Astrocyte (in vitro differentiated cells and primary cell): Measurements from ENCODE around the gene SOX13. TPM values are rescaled to one million over a fixed set of nuclear protein-coding genes. Genes with fewer than 3 reads are reported as not detected.

Source experiments
- DNase-seq: peaks from one replicate; pipeline ENCODE4 v3.0.0-alpha.2; 2010; ENCODE audit warnings: low read depth
- FAIRE-seq: peaks from 2 replicates; lab custom pipeline; 2011; peaks lifted over from hg19 to GRCh38; lab: Jason Lieb, UNC
- H2AFZ ChIP-seq: 2 replicates; pipeline ENCODE4 v1.6.0; 2012; ENCODE audit warnings: low read depth, low read length, inconsistent platforms
- H3K27ac ChIP-seq: 2 replicates; pipeline ENCODE4 v1.5.1; 2011; ENCODE audit warnings: low read depth, low read length, inconsistent platforms
- H3K27me3 ChIP-seq: 2 replicates; pipeline ENCODE4 v1.6.0; 2011; ENCODE audit warnings: low read length, inconsistent platforms; ENCODE audit not compliant: insufficient read depth
- H3K36me3 ChIP-seq: 2 replicates; pipeline ENCODE4 v1.5.1; 2011; ENCODE audit warnings: low read length, inconsistent platforms; ENCODE audit not compliant: insufficient read depth
- H3K4me1 ChIP-seq: 2 replicates; pipeline ENCODE4 v1.5.1; 2011; ENCODE audit warnings: low read length, inconsistent platforms; ENCODE audit not compliant: insufficient read depth
- H3K4me2 ChIP-seq: 2 replicates; pipeline ENCODE4 v1.6.0; 2012; ENCODE audit warnings: low read length, inconsistent platforms
- H3K4me3 ChIP-seq: 2 replicates; pipeline ENCODE4 v1.5.1; 2011; ENCODE audit warnings: low read depth, mild to moderate bottlenecking, low read length, inconsistent platforms; ENCODE audit not compliant: insufficient read depth
- H3K79me2 ChIP-seq: 2 replicates; pipeline ENCODE4 v1.6.0; 2012; ENCODE audit warnings: mild to moderate bottlenecking, low read length, inconsistent platforms; ENCODE audit not compliant: insufficient read depth
- H3K9ac ChIP-seq: 2 replicates; pipeline ENCODE4 v1.6.0; 2012; ENCODE audit warnings: mild to moderate bottlenecking, low read length, inconsistent platforms
- H3K9me3 ChIP-seq: 2 replicates; pipeline ENCODE4 v1.5.1; 2012; ENCODE audit warnings: low read depth, mild to moderate bottlenecking, low read length, inconsistent platforms; ENCODE audit not compliant: insufficient read depth
- H4K20me1 ChIP-seq: 2 replicates; pipeline ENCODE4 v1.6.0; 2012; ENCODE audit warnings: low read length, inconsistent platforms; ENCODE audit not compliant: insufficient read depth
- H3K27ac Mint-ChIP-seq: one replicate; pipeline ENCODE4 v1.8.0; 2021; ENCODE audit warnings: mild to moderate bottlenecking, mixed read lengths; ENCODE audit not compliant: unreplicated experiment
- H3K27me3 Mint-ChIP-seq: one replicate; pipeline ENCODE4 v1.8.0; 2021; ENCODE audit warnings: low read depth, mixed read lengths; ENCODE audit not compliant: unreplicated experiment
- H3K36me3 Mint-ChIP-seq: one replicate; pipeline ENCODE4 v1.8.0; 2021; ENCODE audit warnings: low read depth, mixed read lengths; ENCODE audit not compliant: unreplicated experiment
- H3K4me1 Mint-ChIP-seq: one replicate; pipeline ENCODE4 v1.8.0; 2021; ENCODE audit warnings: low read depth, mixed read lengths; ENCODE audit not compliant: unreplicated experiment
- H3K4me3 Mint-ChIP-seq: one replicate; pipeline ENCODE4 v1.8.0; 2021; ENCODE audit warnings: mild to moderate bottlenecking, moderate library complexity, mixed read lengths; ENCODE audit not compliant: unreplicated experiment
- H3K9me3 Mint-ChIP-seq: one replicate; pipeline ENCODE4 v1.8.0; 2021; ENCODE audit warnings: mild to moderate bottlenecking, mixed read lengths; ENCODE audit not compliant: unreplicated experiment
- EZH2 ChIP-seq: IDR thresholded peaks from 2 replicates; pipeline ENCODE4 v1.6.1; 2012; ENCODE audit warnings: mild to moderate bottlenecking, low read length, inconsistent platforms; ENCODE audit not compliant: insufficient read depth
- total RNA-seq: library from RNA; stranded (reverse); gene quantifications from 2 replicates; pipeline ENCODE4 v1.2.1, GENCODE V29; 2021
- TF ChIP-seq, protein P1 (sequence below): IDR thresholded peaks from 2 replicates; pipeline ENCODE4 v1.5.1; 2011; ENCODE audit warnings: low read depth, mild to moderate bottlenecking, inconsistent platforms, low read length, moderate library complexity; ENCODE audit not compliant: insufficient read depth

The SOX13 gene
- total RNA-seq, 1 donor from 2014 or later = 12.4 TPM

DNA sequence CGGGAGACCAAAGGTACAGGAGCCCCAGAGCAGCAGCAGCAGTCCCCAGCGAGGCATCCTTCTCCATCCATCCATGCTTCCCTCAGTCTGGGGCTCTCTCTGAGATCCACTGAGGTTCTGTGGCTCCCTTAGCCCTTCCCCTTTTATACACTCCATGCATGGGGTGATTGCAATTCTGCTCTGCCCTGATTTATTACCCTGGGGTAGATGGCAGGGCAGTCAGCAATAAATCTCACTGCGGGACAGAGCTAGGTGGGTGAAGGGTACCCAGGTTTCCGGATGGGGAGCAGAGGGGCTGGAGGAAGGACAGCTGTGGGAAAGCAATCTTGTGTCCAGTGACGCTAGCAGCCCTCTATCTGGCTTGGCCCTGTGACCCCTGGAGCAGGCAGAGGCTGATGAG is 93.3 kb downstream of the SOX13 start, which contains the start of gene REN:
TSS of gene REN (minus strand) at position 119 of the 400 bp plus-strand sequence. CDS start at position 75, 44 bp downstream.
- H3K4me1 Mint-ChIP-seq = no peaks in the 10 kb centered on the region
- peaks cover 23% of the 10 kb centered on the region for H3K27me3 Mint-ChIP-seq
- Histone ChIP-seq H3K9me3 (peaks cover 10% of the 10 kb centered on the region), H3K9ac (no peak within 1 kb of the TSS), H3K27me3 (no peaks in the 10 kb centered on the region), H3K79me2 (no peaks in the 10 kb centered on the region), H3K4me3 (no peak within 1 kb of the TSS), H3K4me2 (no peak within 1 kb of the TSS), H3K4me1 (no peaks in the 10 kb centered on the region), H3K36me3 (no peaks in the 10 kb centered on the region), H4K20me1 (no peaks in the 10 kb centered on the region), H3K27ac (no peak within 1 kb of the TSS), H2AFZ (no peak within 1 kb of the TSS)
- TF ChIP-seq, protein P1, sequence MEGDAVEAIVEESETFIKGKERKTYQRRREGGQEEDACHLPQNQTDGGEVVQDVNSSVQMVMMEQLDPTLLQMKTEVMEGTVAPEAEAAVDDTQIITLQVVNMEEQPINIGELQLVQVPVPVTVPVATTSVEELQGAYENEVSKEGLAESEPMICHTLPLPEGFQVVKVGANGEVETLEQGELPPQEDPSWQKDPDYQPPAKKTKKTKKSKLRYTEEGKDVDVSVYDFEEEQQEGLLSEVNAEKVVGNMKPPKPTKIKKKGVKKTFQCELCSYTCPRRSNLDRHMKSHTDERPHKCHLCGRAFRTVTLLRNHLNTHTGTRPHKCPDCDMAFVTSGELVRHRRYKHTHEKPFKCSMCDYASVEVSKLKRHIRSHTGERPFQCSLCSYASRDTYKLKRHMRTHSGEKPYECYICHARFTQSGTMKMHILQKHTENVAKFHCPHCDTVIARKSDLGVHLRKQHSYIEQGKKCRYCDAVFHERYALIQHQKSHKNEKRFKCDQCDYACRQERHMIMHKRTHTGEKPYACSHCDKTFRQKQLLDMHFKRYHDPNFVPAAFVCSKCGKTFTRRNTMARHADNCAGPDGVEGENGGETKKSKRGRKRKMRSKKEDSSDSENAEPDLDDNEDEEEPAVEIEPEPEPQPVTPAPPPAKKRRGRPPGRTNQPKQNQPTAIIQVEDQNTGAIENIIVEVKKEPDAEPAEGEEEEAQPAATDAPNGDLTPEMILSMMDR = no peak
- TF ChIP-seq EZH2 = no peak
- no peak within 1 kb of the TSS for H3K27ac Mint-ChIP-seq
- no peak for DNase-seq
- no peak within 1 kb of the TSS for H3K4me3 Mint-ChIP-seq
- H3K36me3 Mint-ChIP-seq = peaks cover 2% of the 10 kb centered on the region
- FAIRE-seq = no peak
- H3K9me3 Mint-ChIP-seq = peaks cover 2% of the 10 kb centered on the region

DNA sequence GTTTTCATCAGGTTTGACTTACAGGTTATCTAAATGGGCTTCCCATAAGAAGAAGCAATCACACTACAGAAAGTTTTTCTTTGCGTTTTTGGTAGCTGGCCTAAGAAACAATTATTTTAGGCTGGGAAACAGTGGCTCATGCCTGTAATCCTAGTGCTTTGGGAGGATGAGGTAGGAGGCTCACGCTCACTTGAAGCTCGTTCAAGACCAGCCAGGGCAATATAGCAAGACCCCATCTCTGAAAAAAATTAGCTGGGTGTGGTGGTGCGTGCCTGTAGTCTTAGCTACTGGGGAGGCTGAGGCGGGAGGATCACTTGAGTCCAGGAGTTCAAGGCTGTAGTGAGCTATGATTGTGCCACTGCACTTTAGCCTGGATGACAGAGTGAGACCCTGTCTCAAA is 94.8 kb downstream of the SOX13 start:
- peaks cover 6% of the 10 kb centered on the region for H3K9me3 Mint-ChIP-seq

DNA sequence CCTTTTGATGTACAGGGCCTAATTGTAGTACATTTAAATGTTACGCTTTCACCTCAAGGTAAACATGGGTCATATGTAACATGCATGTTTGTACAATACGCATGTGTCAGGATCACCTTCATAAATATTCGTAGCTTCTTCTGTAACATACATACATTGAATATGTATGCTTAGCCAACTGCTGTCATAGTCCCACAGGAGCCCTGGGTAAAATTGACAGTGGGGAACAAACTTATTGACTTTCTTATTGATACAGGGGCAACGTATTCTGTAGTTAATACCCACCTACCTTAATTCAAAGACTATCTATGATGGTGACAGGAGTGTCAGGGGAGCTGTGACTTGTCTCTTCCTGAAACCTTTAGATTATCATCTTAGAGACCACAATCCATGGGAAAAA is 96.9 kb downstream of the SOX13 start:
- no peaks in the 10 kb centered on the region for H3K36me3 ChIP-seq
- H3K4me2 ChIP-seq = no peak overlapping the region
- no peak overlapping the region for H2AFZ ChIP-seq
- FAIRE-seq (no peak), DNase-seq (no peak)
- no peaks in the 10 kb centered on the region for H3K27me3 ChIP-seq
- H3K27ac ChIP-seq = no peak overlapping the region
- no peak overlapping the region for H3K4me3 ChIP-seq
- H3K9me3 ChIP-seq = peaks cover 10% of the 10 kb centered on the region
- Mint-ChIP-seq H3K27me3 (peaks cover 20% of the 10 kb centered on the region), H3K4me3 (no peak overlapping the region), H3K9me3 (peaks cover 6% of the 10 kb centered on the region), H3K4me1 (no peaks in the 10 kb centered on the region), H3K27ac (no peak overlapping the region), H3K36me3 (no peaks in the 10 kb centered on the region)
- no peaks in the 10 kb centered on the region for H3K79me2 ChIP-seq
- no peaks in the 10 kb centered on the region for H4K20me1 ChIP-seq
- peaks cover 13% of the 10 kb centered on the region for H3K4me1 ChIP-seq
- no peak overlapping the region for H3K9ac ChIP-seq
- TF ChIP-seq, protein P1 = no peak
- no peak for TF ChIP-seq EZH2

More for the DNA sequence above, 94.8 kb downstream of the SOX13 start:
- Mint-ChIP-seq H3K36me3 (peaks cover 2% of the 10 kb centered on the region), H3K27ac (no peak overlapping the region), H3K4me3 (no peak overlapping the region), H3K27me3 (peaks cover 18% of the 10 kb centered on the region), H3K4me1 (no peaks in the 10 kb centered on the region)
- Histone ChIP-seq H3K27ac (no peak overlapping the region), H3K27me3 (no peaks in the 10 kb centered on the region), H3K36me3 (no peaks in the 10 kb centered on the region), H3K9me3 (peaks cover 10% of the 10 kb centered on the region), H3K4me1 (peaks cover 13% of the 10 kb centered on the region), H4K20me1 (no peaks in the 10 kb centered on the region), H3K4me2 (no peak overlapping the region), H3K4me3 (no peak overlapping the region), H3K79me2 (no peaks in the 10 kb centered on the region), H2AFZ (no peak overlapping the region), H3K9ac (no peak overlapping the region)
- DNase-seq (no peak), FAIRE-seq (no peak)
- TF ChIP-seq, protein P1 = no peak
- TF ChIP-seq EZH2 = no peak
